Activated CD4-positive, alpha-beta T cell treated with anti-CD3 and anti-CD28 coated beads for 36 hours (primary cell): ENCODE measurements around the gene OR2T6. TPM values are rescaled to one million over a fixed set of nuclear protein-coding genes. Genes with fewer than 3 reads are reported as not detected.
"Not testable (repeated sequence)": the region's sequence is repeated elsewhere in the genome, so short reads cannot be mapped to it uniquely, and the experiment has no call there.

ENCODE experiments used
- ATAC-seq: fragments of 200-7000 bp; cut with Tn5 transposase; one replicate; pipeline ENCODE4 v1.10.0; 2021; ENCODE audit warnings: mild to moderate bottlenecking, moderate library complexity
- CTCF ChIA-PET: fragments of 350-600 bp; sonication (Branson Sonifier 250); formaldehyde crosslinking; loops from one replicate; lab custom pipeline; 2021; ENCODE audit warnings: antibody characterized with exemption; lab: Charles Lee
- POLR2A ChIA-PET: fragments of 350-600 bp; sonication (Branson Sonifier 250); formaldehyde crosslinking; loops from one replicate; lab custom pipeline; 2021; ENCODE audit warnings: antibody characterized with exemption, inconsistent platforms; lab: Charles Lee
- DNase-seq: peaks from one replicate; pipeline ENCODE4 v3.0.0-alpha.2; 2020
- H3K27ac Mint-ChIP-seq: one replicate; pipeline ENCODE4 v1.8.0; 2021; ENCODE audit warnings: mixed read lengths
- H3K27me3 Mint-ChIP-seq: one replicate; pipeline ENCODE4 v1.8.0; 2021; ENCODE audit warnings: mixed read lengths
- H3K36me3 Mint-ChIP-seq: one replicate; pipeline ENCODE4 v1.8.0; 2021; ENCODE audit warnings: low read depth, mixed read lengths
- H3K4me1 Mint-ChIP-seq: one replicate; pipeline ENCODE4 v1.8.0; 2021; ENCODE audit warnings: mixed read lengths
- H3K4me3 Mint-ChIP-seq: one replicate; pipeline ENCODE4 v1.8.0; 2021; ENCODE audit warnings: mild to moderate bottlenecking, moderate library complexity, mixed read lengths
- H3K9me3 Mint-ChIP-seq: one replicate; pipeline ENCODE4 v1.8.0; 2021; ENCODE audit warnings: low read depth, mixed read lengths
- intact Hi-C, 2 experiments: fragments of 100-400 bp; cut with DNase I in 1 of 2; cut with micrococcal nuclease in 1 of 2; formaldehyde crosslinking; loops; one replicate each; pipeline versions ENCODE4 v1.14.2 to v1.15.1; 2022 to 2024; cut with DNase I, micrococcal nuclease
- total RNA-seq, 2 experiments: library from RNA; stranded (reverse); gene quantifications; one replicate each; pipeline ENCODE4 v1.2.3, GENCODE V29; 2021

OR2T6 gene
- total RNA-seq, 2 experiments from 2014 or later: not detected

- H3K27me3 Mint-ChIP-seq, ATAC-seq, H3K36me3 Mint-ChIP-seq, H3K4me1 Mint-ChIP-seq, H3K9me3 Mint-ChIP-seq, CTCF ChIA-PET, POLR2A ChIA-PET, H3K4me3 Mint-ChIP-seq, DNase-seq, H3K27ac Mint-ChIP-seq: not testable (repeated sequence)
- intact Hi-C loops: loop anchor here in 1 of 2 experiments (5.0 kb wide), 1 partner anchor 222 kb away; the partner anchor contains the start of gene OR2T27
These were observed 59.4 kb downstream of the OR2T6 start for GRCh38 chr1:248434913-248435312.

DNA sequence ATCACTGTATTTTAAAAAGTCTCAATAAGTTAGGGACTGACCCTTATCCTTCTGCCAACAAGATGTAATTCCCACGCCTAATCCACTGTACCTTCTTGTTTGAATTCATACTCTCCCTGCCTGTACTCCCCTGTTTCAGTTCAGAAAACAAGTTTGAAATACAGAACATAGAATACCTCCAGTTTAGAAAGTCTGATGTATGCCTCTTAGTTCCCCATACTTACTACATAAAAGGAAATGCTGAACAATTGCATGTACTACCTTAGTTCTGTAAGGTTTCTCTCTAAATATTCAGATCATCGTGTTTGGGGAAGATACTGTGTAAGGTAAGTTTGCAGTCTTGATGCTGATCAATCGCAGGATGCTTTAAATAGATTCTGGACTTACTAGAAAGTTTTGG is 60.8 kb downstream of the OR2T6 start:
- H3K9me3 Mint-ChIP-seq, H3K36me3 Mint-ChIP-seq: not testable (repeated sequence)

GRCh38 chr1:248438668-248439067 is 63.1 kb downstream of the OR2T6 start:
- H3K4me1 Mint-ChIP-seq, CTCF ChIA-PET, POLR2A ChIA-PET: not testable (repeated sequence)

More for the DNA sequence above, 60.8 kb downstream of the OR2T6 start:
- intact Hi-C loops, CTCF ChIA-PET, POLR2A ChIA-PET, H3K27ac Mint-ChIP-seq, H3K4me1 Mint-ChIP-seq, H3K27me3 Mint-ChIP-seq, H3K4me3 Mint-ChIP-seq, ATAC-seq, DNase-seq: not testable (repeated sequence)

GRCh38 chr1:248439283-248439682 is 63.7 kb downstream of the OR2T6 start:
- POLR2A ChIA-PET, H3K27me3 Mint-ChIP-seq, H3K36me3 Mint-ChIP-seq, H3K27ac Mint-ChIP-seq, H3K4me3 Mint-ChIP-seq, H3K9me3 Mint-ChIP-seq, ATAC-seq, H3K4me1 Mint-ChIP-seq, CTCF ChIA-PET, intact Hi-C loops, DNase-seq: not testable (repeated sequence)

More at GRCh38 chr1:248438668-248439067, 63.1 kb downstream of the OR2T6 start:
- intact Hi-C loops, H3K4me3 Mint-ChIP-seq, H3K27me3 Mint-ChIP-seq, ATAC-seq, H3K27ac Mint-ChIP-seq, H3K36me3 Mint-ChIP-seq, DNase-seq, H3K9me3 Mint-ChIP-seq: not testable (repeated sequence)

Other genes starting within 250 kb of the OR2T6 start
- not detected for gene OR2M5, start 230.6 kb upstream of the OR2T6 start, total RNA-seq
- gene OR2M2, start 200.9 kb upstream of the OR2T6 start, total RNA-seq: not detected
- not detected for gene OR2M3, start 178.5 kb upstream of the OR2T6 start, total RNA-seq
- not detected for gene OR2M4, start 144.3 kb upstream of the OR2T6 start, total RNA-seq
- not detected for gene OR2T33, start 97.8 kb upstream of the OR2T6 start, total RNA-seq
- not detected for gene OR2T12, start 72.3 kb upstream of the OR2T6 start, total RNA-seq
- not detected for gene OR2M7, start 51.2 kb upstream of the OR2T6 start, total RNA-seq
- gene OR14C36, start 27.0 kb upstream of the OR2T6 start, total RNA-seq: not detected
- not detected for gene OR2T4, start 14.1 kb upstream of the OR2T6 start, total RNA-seq
- not detected for gene OR2T1, start 27.3 kb downstream of the OR2T6 start, total RNA-seq
- gene OR2T2, start 69.9 kb downstream of the OR2T6 start, total RNA-seq: not detected
- not detected for gene OR2T3, start 97.6 kb downstream of the OR2T6 start, total RNA-seq
- not detected for gene OR2T5, start 112.8 kb downstream of the OR2T6 start, total RNA-seq
- gene OR2G6, start 132.3 kb downstream of the OR2T6 start, total RNA-seq: not detected
- gene OR2T29, start 187.0 kb downstream of the OR2T6 start, total RNA-seq: not detected
- not detected for gene OR2T34, start 199.0 kb downstream of the OR2T6 start, total RNA-seq
- gene OR2T10, start 222.0 kb downstream of the OR2T6 start, total RNA-seq: not detected